Measurements from ENCODE around the gene DRC1.

Gene DRC1

GRCh38 chr2:26482211-26483026 lies 80.7 kb downstream of the DRC1 start:
- DNase-seq (ENCODE audit: low read depth), result no peak
- no peak for TF ChIP-seq CTCF (IDR thresholded peaks at IDR 0.05; ENCODE audit: control insufficient read depth, extremely low read depth, insufficient read depth)
- H3K4me3 ChIP-seq (ENCODE audit: low read depth, low read length), result no peak overlapping the region

- TF ChIP-seq CTCF (IDR thresholded peaks at IDR 0.05; ENCODE audit: control insufficient read depth, extremely low read depth, insufficient read depth), result no peak
- no peak for DNase-seq (ENCODE audit: low read depth)
- no peak overlapping the region for H3K4me3 ChIP-seq (ENCODE audit: low read depth, low read length)
Measured at GRCh38 chr2:26483027-26483326, 81.3 kb downstream of the DRC1 start.

GRCh38 chr2:26483516-26483915 lies 81.8 kb downstream of the DRC1 start:
- TF ChIP-seq CTCF (IDR thresholded peaks at IDR 0.05; ENCODE audit: control insufficient read depth, extremely low read depth, insufficient read depth), result no peak
- DNase-seq (ENCODE audit: low read depth), result no peak
- H3K4me3 ChIP-seq (ENCODE audit: low read depth, low read length), result no peak overlapping the region

- no peak for DNase-seq (ENCODE audit: low read depth)
- TF ChIP-seq CTCF (IDR thresholded peaks at IDR 0.05; ENCODE audit: control insufficient read depth, extremely low read depth, insufficient read depth), result no peak
- H3K4me3 ChIP-seq (ENCODE audit: low read depth, low read length), result no peak overlapping the region
Measured at GRCh38 chr2:26483957-26484565, 82.3 kb downstream of the DRC1 start.

GRCh38 chr2:26484579-26484978 lies 82.9 kb downstream of the DRC1 start:
- TF ChIP-seq CTCF (IDR thresholded peaks at IDR 0.05; ENCODE audit: control insufficient read depth, extremely low read depth, insufficient read depth), result no peak
- DNase-seq (ENCODE audit: low read depth), result no peak
- no peak overlapping the region for H3K4me3 ChIP-seq (ENCODE audit: low read depth, low read length)

GRCh38 chr2:26485099-26485498 lies 83.4 kb downstream of the DRC1 start:
- H3K4me3 ChIP-seq (ENCODE audit: low read depth, low read length), result no peak overlapping the region
- DNase-seq (ENCODE audit: low read depth), result no peak
- no peak for TF ChIP-seq CTCF (IDR thresholded peaks at IDR 0.05; ENCODE audit: control insufficient read depth, extremely low read depth, insufficient read depth)

Measured in LNCaP clone FGC (cell line).